Stimulated activated memory B cell treated with anti-CD40 and anti-IgM and Interleukin-4, amounts not matched to agents 10 μg/mL and 1 μg/mL and 100 μg/mL, for 72 hours (primary cell): Measurements from ENCODE around the gene SCP2.

Source experiments
- ATAC-seq: fragments of 150-1000 bp; cut with Tn5 transposase; 2 replicates; pipeline ENCODE4 v1.10.0; 2021
- H3K27ac Mint-ChIP-seq: one replicate; pipeline ENCODE4 v1.8.0; 2022; ENCODE audit warnings: mild to moderate bottlenecking, mixed read lengths
- H3K27me3 Mint-ChIP-seq: one replicate; pipeline ENCODE4 v1.8.0; 2022; ENCODE audit warnings: mixed read lengths
- H3K36me3 Mint-ChIP-seq: one replicate; pipeline ENCODE4 v1.8.0; 2022; ENCODE audit warnings: mixed read lengths
- H3K4me1 Mint-ChIP-seq: one replicate; pipeline ENCODE4 v1.8.0; 2022; ENCODE audit warnings: mixed read lengths
- H3K4me3 Mint-ChIP-seq: one replicate; pipeline ENCODE4 v1.8.0; 2022; ENCODE audit warnings: mild to moderate bottlenecking, moderate library complexity, mixed read lengths
- H3K9me3 Mint-ChIP-seq: one replicate; pipeline ENCODE4 v1.8.0; 2022; ENCODE audit warnings: mixed read lengths

SCP2 gene

GRCh38 chr1:53071167-53071865 is 144.2 kb downstream of the SCP2 start:
- Mint-ChIP-seq H3K27me3 (peaks cover 16% of the 10 kb centered on the region), H3K27ac (no peak overlapping the region), H3K4me3 (no peak overlapping the region), H3K36me3 (no peaks in the 10 kb centered on the region), H3K9me3 (no peaks in the 10 kb centered on the region), H3K4me1 (no peaks in the 10 kb centered on the region)
- no peak for ATAC-seq

DNA sequence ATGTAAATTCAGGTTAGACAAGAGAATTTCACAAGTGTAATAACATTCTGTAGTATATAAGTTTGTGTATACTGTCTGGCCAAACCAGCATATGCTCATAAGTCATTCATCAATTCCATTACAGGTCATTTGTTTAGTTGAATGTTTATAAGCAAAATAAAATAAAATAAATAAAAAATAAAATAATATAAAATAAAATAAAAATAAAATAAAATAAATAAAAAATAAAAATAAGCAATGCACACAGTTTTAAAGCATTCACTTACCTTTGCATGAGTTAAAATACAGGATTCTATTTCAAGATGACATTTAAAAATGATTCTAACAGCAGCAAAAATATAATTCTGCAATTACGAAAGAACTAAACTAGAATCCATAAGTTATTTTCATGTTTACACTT is 144.8 kb downstream of the SCP2 start:
- Mint-ChIP-seq H3K27ac (no peak overlapping the region), H3K27me3 (peaks cover 16% of the 10 kb centered on the region)
- ATAC-seq: no peak

DNA sequence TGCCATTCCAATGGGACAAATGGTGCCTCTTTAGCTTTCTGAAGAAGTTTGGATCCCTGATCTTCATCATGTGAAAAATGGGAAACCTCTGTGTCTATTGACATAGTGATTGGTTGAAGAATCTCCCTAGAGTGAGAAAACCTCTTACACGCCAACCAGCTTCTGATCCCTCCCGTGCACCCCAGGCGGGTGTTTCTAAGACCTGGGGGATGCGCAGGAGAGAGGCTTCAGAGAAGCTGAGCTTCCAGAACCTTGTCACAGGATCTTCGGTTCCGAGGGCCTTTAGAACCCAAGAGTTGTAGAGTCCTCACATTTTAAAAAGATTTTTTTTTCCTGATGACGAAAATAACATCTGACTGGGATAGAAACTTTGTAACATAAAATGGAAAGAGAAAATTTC is 146.2 kb downstream of the SCP2 start:
- Mint-ChIP-seq H3K9me3 (no peaks in the 10 kb centered on the region), H3K4me1 (no peaks in the 10 kb centered on the region), H3K4me3 (no peak overlapping the region), H3K27ac (no peak overlapping the region), H3K27me3 (peaks cover 16% of the 10 kb centered on the region), H3K36me3 (no peaks in the 10 kb centered on the region)
- ATAC-seq: no peak

More for the DNA sequence above, 144.8 kb downstream of the SCP2 start:
- Mint-ChIP-seq H3K36me3 (no peaks in the 10 kb centered on the region), H3K4me1 (no peaks in the 10 kb centered on the region), H3K9me3 (no peaks in the 10 kb centered on the region), H3K4me3 (no peak overlapping the region)

- Mint-ChIP-seq H3K4me3 (no peak overlapping the region), H3K27ac (no peak overlapping the region)
- no peak for ATAC-seq
Measured at GRCh38 chr1:53073868-53074311, 146.8 kb downstream of the SCP2 start.

DNA sequence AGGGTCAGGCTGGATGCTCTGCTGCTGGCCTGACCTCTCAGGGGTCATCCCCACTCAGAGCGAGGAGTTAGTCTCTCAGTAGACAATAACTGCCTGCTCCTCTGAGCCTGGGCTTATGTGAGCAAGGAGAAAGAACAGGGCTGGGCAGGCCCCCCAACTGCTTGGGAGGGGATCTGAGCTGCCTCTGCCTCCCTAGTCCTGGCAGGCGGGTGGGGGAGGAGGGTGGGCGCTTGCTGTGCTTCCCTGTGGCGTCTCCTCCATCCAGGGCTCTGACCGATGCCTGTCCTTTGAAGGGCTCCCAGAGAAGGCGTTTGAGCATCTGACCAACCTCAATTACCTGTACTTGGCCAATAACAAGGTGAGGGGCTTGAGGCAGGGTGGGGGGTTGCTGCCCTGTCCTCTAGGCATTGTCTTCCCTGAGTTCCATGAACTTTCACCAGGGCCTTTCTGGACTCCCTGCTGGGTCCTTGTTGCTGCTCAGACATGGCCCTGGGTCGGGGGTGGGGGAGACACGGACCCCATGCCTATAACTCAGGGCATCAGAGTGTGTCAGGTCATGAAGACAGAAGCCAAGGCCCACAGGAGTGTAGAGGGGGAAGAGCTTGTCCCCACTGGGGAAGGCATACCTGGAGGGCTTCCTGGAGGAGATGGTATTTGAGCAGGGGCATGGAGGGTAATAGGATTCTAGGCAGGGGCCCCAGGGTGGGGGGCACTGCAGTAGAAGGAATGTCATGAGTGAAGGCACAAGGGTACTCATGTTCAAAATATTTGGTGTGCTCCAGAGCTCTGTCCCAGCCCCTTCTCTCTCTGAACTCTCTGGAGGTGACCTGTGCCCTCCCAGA is 147.5 kb downstream of the SCP2 start:
- Mint-ChIP-seq H3K4me1 (no peaks in the 10 kb centered on the region), H3K27me3 (peaks cover 16% of the 10 kb centered on the region), H3K9me3 (no peaks in the 10 kb centered on the region), H3K36me3 (no peaks in the 10 kb centered on the region), H3K27ac (no peak overlapping the region), H3K4me3 (no peak overlapping the region)
- ATAC-seq: no peak

More at GRCh38 chr1:53073868-53074311, 146.8 kb downstream of the SCP2 start:
- Mint-ChIP-seq H3K4me1 (no peaks in the 10 kb centered on the region), H3K27me3 (peaks cover 16% of the 10 kb centered on the region), H3K9me3 (no peaks in the 10 kb centered on the region), H3K36me3 (no peaks in the 10 kb centered on the region)

GRCh38 chr1:53075206-53075605 is 148.1 kb downstream of the SCP2 start:
- no peak overlapping the region for H3K27ac Mint-ChIP-seq
- H3K36me3 Mint-ChIP-seq: no peaks in the 10 kb centered on the region
- no peaks in the 10 kb centered on the region for H3K9me3 Mint-ChIP-seq
- no peaks in the 10 kb centered on the region for H3K4me1 Mint-ChIP-seq
- H3K4me3 Mint-ChIP-seq: no peak overlapping the region
- H3K27me3 Mint-ChIP-seq: peaks cover 16% of the 10 kb centered on the region
- ATAC-seq: no peak

- Mint-ChIP-seq H3K4me1 (no peaks in the 10 kb centered on the region), H3K9me3 (no peaks in the 10 kb centered on the region), H3K4me3 (no peak overlapping the region), H3K27ac (no peak overlapping the region), H3K27me3 (peaks cover 16% of the 10 kb centered on the region), H3K36me3 (no peaks in the 10 kb centered on the region)
- no peak for ATAC-seq
Measured at GRCh38 chr1:53075761-53076163, 148.7 kb downstream of the SCP2 start.

DNA sequence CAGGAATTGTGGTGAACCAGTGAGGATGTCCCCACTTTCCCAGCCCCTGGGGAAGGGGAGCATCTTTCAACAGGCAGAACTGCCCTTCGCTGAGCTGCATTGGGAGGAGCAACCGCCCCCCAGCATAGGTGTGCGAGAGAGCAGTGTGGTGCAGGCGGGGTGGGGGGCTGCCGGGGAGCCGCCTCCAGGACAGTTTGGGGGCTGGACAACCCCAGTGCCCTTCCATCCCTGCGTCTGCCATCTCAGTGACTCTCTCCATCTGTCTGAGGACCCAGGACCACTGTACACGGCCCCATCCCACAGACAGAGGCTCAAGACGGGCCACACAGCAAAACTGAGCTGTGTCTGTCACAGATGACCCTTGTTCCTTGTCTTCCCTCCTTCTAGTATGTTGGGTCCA is 149.1 kb downstream of the SCP2 start:
- H3K27ac Mint-ChIP-seq: no peak overlapping the region
- no peaks in the 10 kb centered on the region for H3K36me3 Mint-ChIP-seq
- ATAC-seq: no peak
- H3K4me3 Mint-ChIP-seq: no peak overlapping the region
- no peaks in the 10 kb centered on the region for H3K4me1 Mint-ChIP-seq
- peaks cover 16% of the 10 kb centered on the region for H3K27me3 Mint-ChIP-seq
- H3K9me3 Mint-ChIP-seq: no peaks in the 10 kb centered on the region

DNA sequence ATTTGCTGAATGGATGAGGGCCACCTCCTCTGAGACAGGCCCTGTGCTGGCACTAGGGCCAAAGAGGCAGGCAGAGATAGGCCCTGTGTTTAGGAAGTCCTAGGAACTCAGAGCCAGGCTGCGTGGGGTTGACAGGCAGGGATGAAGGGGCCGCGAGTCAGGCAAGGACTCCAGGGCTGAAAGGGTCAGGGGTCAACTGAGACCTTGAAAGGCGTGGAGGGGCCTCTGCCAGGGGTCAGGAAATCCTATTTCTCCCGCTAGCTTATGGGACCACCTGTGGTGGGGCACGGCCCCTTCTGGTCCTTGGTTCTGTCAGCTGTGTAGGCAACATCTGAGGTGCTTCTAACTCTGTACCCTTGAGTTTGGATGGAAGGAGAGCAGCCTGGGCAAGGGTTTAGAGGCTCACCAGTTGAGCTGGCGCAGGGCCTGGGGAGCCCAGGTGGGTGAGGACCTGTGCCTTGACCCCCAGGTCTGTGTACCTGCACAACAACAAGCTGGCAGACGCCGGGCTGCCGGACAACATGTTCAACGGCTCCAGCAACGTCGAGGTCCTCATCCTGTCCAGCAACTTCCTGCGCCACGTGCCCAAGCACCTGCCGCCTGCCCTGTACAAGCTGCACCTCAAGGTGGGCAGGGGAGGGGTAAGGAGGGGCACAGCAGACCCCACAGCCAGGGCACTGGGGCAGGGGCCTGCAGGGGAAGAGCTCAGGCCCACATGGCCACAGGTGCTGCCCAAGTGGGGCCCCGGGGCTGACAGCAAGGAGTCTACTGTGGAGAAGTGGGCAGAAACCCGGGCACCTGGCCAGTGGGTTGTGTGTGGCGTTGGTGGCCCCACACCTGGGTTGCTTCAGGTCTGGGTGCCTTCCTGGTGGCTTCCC is 149.9 kb downstream of the SCP2 start:
- no peak overlapping the region for H3K27ac Mint-ChIP-seq

GRCh38 chr1:53077599-53077965 is 150.5 kb downstream of the SCP2 start:
- Mint-ChIP-seq H3K4me1 (no peaks in the 10 kb centered on the region), H3K36me3 (no peaks in the 10 kb centered on the region), H3K27me3 (peaks cover 16% of the 10 kb centered on the region), H3K4me3 (no peak overlapping the region), H3K9me3 (no peaks in the 10 kb centered on the region), H3K27ac (no peak overlapping the region)
- no peak for ATAC-seq

More for the DNA sequence above, 149.9 kb downstream of the SCP2 start:
- Mint-ChIP-seq H3K4me3 (no peak overlapping the region), H3K27me3 (peaks cover 16% of the 10 kb centered on the region), H3K36me3 (no peaks in the 10 kb centered on the region), H3K4me1 (no peaks in the 10 kb centered on the region), H3K9me3 (no peaks in the 10 kb centered on the region)
- peak; percentile 11 for ATAC-seq

- no peaks in the 10 kb centered on the region for H3K4me1 Mint-ChIP-seq
- H3K27ac Mint-ChIP-seq: no peak overlapping the region
- no peaks in the 10 kb centered on the region for H3K9me3 Mint-ChIP-seq
- H3K4me3 Mint-ChIP-seq: no peak overlapping the region
- H3K36me3 Mint-ChIP-seq: no peaks in the 10 kb centered on the region
- ATAC-seq: no peak
- H3K27me3 Mint-ChIP-seq: peaks cover 16% of the 10 kb centered on the region
Measured at GRCh38 chr1:53078333-53079101, 151.4 kb downstream of the SCP2 start.

DNA sequence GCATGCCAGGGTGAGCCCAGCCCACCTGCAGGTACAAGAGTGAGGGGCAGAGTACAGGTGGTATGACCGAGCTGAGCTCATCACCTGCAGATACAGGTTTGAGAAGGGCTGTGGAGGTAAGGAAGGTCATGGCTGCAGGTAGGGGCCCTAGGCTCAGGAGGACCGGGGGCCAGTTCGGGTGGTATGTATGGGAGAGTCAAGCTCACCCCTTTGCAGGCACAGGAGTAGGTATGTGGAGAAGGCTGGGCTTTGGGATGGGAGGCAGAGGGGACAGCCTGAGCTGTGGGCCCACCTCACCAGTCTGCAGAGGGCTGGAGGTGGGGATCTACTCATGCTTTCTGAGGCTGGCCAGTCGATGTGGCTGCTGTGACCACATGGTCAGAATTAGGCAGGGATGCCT is 152.2 kb downstream of the SCP2 start:
- Mint-ChIP-seq H3K4me1 (no peaks in the 10 kb centered on the region), H3K9me3 (no peaks in the 10 kb centered on the region)
- no peak for ATAC-seq

DNA sequence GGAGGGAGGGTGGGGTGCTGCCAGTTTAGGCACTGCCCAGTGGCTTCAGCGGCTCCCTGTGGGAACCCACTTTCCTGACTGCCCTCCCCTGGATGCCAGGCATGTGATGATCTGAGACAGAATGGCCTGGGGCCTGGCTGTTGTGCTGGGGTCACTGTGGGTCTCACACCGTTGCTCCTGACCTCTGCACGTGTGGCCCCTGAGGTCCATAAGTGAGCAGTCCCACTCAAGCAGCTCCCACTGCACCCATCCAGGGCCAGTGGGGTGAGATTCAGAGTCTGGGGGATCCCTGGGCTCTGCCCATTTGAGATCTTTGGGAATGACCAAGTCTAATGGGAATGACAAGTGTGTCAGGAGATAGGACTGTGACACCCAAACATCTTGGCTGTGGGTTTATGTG is 153.0 kb downstream of the SCP2 start:
- H3K4me1 Mint-ChIP-seq: no peaks in the 10 kb centered on the region
- H3K4me3 Mint-ChIP-seq: no peak overlapping the region
- ATAC-seq: no peak
- peaks cover 8% of the 10 kb centered on the region for H3K27me3 Mint-ChIP-seq
- H3K9me3 Mint-ChIP-seq: no peaks in the 10 kb centered on the region
- no peak overlapping the region for H3K27ac Mint-ChIP-seq
- no peaks in the 10 kb centered on the region for H3K36me3 Mint-ChIP-seq

More for the DNA sequence above, 152.2 kb downstream of the SCP2 start:
- H3K27me3 Mint-ChIP-seq: peaks cover 16% of the 10 kb centered on the region
- H3K27ac Mint-ChIP-seq: no peak overlapping the region
- no peak overlapping the region for H3K4me3 Mint-ChIP-seq
- no peaks in the 10 kb centered on the region for H3K36me3 Mint-ChIP-seq

- Mint-ChIP-seq H3K27me3 (peaks cover under 1% of the 10 kb centered on the region), H3K4me3 (no peak overlapping the region), H3K27ac (no peak overlapping the region), H3K4me1 (no peaks in the 10 kb centered on the region), H3K9me3 (no peaks in the 10 kb centered on the region), H3K36me3 (no peaks in the 10 kb centered on the region)
- no peak for ATAC-seq
Measured at GRCh38 chr1:53080769-53081168, 153.7 kb downstream of the SCP2 start.
